ENCODE data around the gene OR4N2.
A peak's percentile ranks its signal among the peaks of the same experiment; 100 is the strongest.
"Not testable (repeated sequence)": the region's sequence is repeated elsewhere in the genome, so short reads cannot be mapped to it uniquely, and the experiment has no call there.

OR4N2 gene, protein sequence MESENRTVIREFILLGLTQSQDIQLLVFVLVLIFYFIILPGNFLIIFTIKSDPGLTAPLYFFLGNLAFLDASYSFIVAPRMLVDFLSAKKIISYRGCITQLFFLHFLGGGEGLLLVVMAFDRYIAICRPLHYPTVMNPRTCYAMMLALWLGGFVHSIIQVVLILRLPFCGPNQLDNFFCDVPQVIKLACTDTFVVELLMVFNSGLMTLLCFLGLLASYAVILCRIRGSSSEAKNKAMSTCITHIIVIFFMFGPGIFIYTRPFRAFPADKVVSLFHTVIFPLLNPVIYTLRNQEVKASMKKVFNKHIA

DNA sequence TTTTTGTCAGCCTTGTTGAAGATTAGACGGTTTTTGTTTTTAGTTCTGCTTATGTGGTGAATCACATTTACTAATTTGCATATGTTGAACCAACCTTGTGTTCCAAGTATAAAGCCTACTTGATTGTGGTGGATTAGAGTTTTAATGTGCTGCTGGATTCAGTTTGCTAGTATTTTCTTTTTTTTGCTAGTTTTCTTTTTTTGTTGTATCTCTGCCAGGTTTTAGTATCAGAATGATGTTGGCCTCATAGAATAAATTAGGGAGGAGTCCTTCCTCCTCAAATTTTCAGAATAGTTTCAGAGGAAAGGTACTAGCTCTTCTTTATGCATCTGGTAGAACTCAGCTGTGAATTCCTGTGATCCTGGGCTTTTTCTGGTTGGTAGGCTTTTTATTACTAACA, at the start of gene OR4N2:
Gene OR4N2 (plus strand): TSS at position 301 of the 400 bp plus-strand sequence. CDS start 23,679 bp downstream, outside the sequence.
- DNase-seq (ENCODE audit: low spot score) = not testable (repeated sequence)

DNA sequence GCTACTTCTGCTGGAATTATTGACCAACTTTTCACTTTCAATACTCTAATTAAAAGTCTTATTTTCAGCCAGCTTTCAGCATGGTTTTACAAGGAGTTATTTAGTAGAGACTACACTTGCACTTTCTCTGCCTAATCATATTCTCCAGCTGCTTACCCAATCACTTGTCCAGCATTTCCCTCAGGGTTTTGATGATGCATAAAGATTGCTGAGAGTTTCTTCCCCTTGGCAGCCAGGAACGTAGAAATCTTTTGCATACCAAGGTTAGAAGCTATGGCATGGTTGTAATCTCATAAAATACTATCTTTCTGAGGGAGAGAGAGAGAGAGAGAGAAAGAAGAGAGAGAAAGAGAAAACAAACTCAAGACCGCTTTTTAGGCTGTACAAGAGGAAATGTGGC, 49.4 kb upstream of the OR4N2 start:
- no peak for DNase-seq (ENCODE audit: low spot score)

DNA sequence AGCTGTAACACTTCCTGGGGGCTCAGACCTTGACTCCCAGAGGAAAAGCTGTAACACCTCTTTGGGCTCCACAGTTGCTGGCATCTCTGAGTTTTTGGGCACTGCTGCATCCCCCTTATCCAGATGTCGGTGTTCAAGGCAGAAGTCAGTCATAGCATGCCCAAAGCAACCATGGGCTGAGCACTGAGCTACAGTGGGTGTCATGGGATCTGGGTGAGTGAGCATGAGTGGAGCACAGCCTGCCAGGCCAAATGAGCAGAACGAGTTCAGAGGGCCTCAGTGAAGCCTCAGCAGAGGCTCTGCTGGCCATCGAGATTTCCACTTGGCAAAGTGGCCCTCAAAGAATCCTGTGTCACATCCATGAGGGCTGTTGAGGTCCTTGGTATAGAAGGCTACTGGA, 32.1 kb upstream of the OR4N2 start:
- DNase-seq (ENCODE audit: low spot score) = not testable (repeated sequence)

DNA sequence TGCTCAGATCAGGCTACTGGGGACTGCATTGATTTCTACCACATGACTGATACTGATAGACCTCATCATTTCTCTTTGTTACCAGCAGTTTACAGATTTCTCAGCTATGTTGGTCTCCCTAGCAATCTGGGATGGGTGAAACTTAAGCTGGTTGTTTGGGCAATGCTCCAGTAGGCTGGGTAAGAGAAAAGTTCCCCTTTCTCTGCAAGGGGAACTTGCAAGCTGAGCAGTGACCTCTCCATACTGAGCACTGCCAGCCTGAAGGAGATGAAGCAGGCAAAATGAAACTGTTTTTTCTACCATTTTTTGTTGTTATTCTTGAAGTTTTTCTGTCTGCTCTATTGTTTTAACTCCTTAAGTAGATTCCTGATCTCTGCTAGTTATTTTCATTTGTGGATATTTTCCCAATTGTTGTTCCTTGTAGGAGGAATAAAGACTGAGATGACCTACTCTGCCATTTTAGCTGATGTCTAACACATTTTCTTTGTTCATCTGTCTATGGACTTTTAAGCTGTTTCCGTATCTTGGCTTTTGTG, 31.6 kb upstream of the OR4N2 start:
- no peak for DNase-seq (ENCODE audit: low spot score)

DNA sequence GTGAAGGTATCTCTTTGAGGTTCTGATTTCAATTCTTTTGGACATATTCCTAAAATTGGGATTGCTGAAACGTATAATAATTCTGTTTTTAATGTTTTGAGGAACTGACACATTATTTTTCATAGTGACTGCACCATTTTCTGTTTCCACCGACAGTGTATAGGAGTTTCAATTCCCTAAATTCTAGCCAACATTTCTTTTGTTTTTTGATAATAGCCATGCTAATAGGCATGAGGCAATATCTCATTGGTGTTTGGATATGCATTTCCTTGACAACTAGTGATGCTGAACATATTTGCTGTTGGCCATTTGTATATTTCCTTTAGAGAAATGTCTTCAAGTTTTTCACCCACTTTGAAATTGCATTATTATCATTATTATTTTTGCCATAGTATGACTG, 31.1 kb upstream of the OR4N2 start:
- not testable (repeated sequence) for DNase-seq (ENCODE audit: low spot score)

DNA sequence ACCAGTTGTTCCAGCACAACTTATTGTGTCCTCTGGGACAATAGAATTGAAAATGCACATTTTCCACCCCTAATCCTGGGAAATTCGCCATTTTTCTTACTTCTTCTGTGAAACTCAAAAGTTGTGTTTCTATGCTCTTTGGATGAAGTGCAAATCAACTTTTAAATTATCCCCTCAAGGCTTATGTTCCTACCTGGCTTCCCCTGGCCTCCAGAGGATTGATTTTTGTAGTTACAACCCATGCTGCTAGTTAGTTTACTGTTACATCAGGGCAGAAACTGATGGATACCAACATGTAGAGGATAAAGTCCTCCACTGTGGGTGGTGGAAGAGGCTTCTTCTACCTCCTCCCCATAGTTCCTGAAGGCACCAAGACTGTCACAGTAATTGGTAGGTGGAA, 30.4 kb upstream of the OR4N2 start, which contains the start of gene OR4M1:
Gene OR4M1 (plus strand): TSS at position 301 of the 400 bp plus-strand sequence. CDS start 6,819 bp downstream, outside the sequence.
- not testable (repeated sequence) for DNase-seq (ENCODE audit: low spot score)

DNA sequence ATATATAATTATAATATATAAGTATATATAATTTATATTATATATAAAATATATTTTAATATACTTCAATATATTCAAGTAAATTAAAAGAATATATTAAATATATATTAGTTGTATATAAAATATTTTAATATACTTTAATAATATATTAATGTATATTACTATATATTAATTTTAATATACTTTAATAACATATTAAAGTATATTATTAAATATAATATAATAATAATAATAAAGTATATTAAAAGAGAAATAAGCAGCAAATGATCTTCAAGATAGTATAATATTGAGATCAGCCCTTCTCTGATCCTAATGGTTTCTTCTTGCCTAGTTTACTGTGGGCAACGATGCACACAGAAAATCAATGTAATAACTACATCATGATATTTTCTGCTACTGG, 28.0 kb upstream of the OR4N2 start:
- DNase-seq (ENCODE audit: low spot score) = no peak

DNA sequence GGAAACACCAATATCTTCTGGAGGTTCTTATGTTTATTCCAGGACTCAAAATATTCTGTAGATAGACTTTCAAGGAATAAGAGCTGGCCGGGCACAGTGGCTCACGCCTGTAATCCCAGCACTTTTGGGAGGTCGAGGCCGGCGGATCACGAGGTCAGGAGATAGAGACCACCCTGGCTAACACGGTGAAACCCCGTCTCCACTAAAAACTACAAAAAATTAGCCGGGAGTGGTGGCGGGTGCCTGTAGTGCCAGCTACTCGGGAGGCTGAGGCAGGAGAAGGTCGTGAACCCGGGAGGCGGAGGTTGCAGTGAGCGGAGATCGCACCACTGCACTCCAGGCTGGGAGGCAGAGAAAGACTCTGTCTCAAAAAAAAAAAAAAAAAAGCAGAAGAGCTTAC, 17.7 kb upstream of the OR4N2 start:
- not testable (repeated sequence) for DNase-seq (ENCODE audit: low spot score)

DNA sequence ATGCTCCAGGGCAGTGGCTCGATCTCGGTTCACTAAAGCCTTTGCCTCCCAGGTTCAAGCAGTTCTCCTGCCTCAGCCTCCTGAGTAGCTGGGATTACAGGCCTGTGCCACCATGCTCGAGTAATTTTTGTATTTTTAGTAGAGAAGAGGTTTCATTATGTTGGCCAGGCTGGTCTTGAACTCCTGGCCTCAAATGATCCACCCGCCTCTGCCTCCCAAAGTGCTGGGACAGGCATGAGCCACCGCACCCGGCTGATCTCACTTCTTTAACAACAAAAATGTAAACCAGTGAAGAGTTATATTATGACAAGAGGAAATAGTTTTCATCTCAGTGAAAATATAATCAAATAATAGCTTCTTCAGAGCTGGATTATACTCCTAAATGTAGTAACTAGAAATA, 16.3 kb upstream of the OR4N2 start:
- not testable (repeated sequence) for DNase-seq (ENCODE audit: low spot score)

DNA sequence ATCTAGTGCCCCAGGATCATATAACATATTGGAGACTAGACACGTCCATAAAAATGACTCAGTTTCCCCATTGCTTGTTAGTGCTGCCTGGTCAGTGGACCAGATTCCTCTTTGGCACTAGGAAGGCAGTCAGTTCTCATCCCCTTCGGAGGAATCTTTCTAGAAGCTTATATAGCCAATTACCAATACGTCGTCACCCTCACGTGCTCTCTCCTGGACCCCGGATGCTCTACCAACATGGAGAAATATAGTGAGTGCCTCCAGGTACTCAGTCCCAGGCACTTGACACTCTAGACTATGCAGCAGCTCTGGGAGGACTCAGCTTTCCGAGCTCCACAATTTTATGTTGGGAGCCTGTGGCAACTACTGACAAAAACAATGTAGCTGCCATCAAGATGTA, 15.4 kb upstream of the OR4N2 start:
- DNase-seq (ENCODE audit: low spot score) = not testable (repeated sequence)

DNA sequence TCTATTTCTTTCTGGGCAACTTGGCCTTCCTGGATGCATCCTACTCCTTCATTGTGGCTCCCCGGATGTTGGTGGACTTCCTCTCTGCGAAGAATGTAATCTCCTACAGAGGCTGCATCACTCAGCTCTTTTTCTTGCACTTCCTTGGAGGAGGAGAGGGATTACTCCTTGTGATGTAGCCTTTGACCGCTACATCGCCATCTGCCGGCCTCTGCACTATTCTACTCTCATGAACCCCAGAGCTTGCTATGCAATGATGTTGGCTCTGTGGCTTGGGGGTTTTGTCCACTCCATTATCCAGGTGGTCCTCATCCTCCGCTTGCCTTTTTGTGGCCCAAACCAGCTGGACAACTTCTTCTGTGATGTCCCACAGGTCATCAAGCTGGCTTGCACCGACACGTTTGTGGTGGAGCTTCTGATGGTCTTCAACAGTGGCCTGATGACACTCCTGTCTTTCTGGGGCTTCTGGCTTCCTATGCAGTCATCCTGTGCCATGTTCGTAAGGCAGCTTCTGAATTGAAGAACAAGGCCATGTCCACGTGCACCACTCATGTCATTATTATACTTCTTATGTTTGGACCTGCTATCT, 7.0 kb upstream of the OR4N2 start:
- peak; percentile 72 for DNase-seq (ENCODE audit: low spot score)

DNA sequence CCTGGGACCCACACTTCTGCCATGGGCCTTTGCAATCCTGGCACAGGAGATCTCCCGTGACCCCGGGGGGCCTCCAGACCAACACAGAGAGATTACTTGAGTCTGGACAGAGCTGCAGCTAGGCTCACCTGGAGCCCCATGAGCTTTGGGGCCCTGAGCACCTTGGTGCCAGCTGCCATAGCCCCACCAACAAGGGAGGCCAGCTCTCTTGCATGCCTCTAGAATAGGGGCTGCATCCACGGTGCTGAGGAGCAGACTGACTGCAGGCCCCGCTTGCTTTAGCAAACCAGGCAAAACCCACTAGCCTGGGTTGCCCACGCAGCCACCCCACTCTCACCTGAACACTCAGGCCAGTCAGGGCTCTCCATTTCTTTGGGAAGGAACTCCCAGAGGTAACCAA, 3.7 kb upstream of the OR4N2 start:
- DNase-seq (ENCODE audit: low spot score) = no peak

DNA sequence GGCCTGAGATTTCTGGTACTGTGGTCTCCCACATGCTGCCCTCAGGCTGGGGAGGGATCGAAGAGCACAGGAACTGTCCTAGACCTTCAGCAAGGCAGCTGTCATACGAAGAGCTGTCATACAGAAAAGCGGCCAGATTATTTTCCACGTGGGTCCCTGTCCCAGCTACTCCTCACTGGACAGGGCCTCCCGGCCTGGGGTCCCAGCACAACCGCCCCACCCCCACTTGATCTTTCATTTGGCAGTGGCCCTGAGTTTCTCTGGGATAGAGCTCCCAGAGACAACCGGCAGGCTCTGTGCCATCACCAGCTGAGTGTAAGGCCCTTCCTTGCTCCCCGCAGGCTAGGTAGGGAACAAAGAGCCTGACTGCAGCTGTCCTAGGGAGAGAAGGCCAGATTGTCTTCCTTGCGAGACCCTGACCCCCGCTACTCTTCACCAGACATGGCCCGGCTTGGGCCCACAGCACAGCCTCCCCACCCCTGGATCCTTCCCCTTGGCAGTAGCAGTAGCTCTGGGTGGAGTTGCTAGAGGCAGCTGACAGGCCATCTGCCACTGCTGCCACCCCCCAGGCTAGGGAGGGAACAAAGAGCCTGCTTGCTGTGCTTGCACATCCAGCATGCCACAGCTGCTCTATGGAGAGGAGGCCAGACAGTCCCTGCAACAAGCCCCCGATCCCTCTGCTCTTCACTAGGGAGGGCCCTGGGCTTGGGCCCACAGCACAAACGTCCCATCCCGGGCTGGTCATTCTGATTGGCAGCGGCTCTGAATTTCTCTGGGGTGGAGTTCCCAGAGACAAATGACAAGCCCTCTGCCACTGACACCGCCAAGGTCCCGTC, 3.1 kb upstream of the OR4N2 start:
- no peak for DNase-seq (ENCODE audit: low spot score)

DNA sequence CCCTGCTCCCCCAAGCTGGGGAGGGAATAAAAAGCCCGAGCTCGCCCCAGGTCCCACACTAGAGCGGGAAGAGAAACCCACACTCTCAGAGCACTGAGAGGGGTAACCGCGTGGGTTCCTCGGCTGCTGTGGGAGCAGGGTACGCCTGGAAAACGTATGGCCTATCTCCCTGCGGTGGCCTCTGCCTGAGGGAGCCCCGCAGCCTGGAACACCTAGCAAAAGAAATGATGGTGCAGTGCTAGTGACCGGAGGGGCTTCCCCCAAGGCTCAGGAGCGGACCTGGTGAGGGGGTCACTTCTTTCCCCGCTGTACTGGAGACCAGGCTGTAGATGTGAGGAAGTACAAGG, 2.5 kb upstream of the OR4N2 start:
- DNase-seq (ENCODE audit: low spot score) = no peak

DNA sequence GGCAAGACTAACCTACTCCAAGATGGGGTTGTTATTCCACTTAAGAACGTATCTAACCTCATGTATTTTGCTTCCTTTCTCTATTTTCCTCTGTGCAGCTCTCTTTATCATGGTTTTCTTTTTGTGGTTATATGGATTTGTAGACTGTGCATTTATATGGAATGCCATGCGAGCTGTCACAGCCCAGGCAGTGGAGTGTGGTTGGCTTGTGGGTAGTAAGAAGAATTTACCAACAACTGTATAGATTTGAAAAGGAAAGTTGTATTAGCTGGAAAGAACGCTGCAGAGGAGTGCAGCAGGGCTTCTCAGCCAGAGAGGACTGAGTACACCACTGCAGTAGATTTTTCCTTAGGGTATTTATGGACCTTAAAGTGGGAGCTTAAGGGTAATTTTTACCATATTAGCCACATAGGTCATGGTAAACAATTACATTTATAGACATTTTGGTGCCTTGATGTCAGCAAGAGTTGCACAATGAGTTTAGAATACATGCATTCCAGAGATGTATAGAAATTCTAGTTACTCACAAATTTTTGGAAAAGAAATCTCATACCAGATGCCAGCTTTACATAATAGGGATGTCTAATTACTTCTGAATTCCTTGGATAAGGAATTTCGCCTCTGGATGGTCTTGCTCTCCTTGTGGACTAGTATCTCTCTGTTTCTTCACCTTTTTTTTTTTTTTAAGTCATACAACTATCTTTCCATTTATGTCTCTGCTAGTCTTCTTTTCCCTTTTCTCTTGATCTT, 9.8 kb downstream of the OR4N2 start:
- DNase-seq (ENCODE audit: low spot score) = not testable (repeated sequence)

DNA sequence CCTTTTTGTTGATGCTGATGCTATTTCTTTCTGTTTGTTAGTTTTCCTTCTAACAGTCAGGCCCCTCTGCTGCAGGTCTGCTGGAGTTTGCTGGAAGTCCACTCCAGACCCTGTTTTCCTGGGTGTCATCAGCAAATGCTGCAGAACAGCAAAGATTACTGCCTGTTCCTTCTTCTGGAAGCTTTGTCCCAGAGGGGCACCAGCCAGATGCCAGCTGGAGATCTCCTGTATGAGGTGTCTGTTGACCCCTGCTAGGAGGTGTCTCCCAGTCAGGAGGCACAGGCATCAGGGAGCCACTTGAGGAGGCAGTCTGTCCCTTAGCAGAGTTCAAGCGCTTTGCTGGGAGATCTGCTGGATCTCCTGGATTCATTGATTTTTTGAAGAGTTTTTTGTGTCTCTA, 16.3 kb downstream of the OR4N2 start:
- not testable (repeated sequence) for DNase-seq (ENCODE audit: low spot score)

DNA sequence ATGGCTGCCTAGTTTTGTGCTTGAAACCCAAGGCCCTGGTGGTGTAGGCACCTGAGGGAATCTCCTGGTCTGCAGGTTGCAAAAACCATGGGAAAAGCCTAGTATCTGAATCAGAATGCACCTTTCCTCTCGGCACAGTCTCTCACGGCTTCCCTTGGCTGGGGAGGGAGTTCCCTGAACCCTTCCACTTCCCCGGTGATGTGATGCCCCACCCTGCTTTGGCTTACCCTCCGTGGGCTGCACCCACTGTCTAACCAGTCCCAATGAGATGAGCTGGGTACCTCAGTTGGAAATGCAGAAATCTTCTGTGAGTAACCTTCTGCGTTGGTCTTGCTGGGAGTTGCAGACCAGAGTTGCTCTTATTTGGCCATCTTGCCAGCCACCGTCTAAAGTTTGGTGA, 17.4 kb downstream of the OR4N2 start:
- DNase-seq (ENCODE audit: low spot score) = not testable (repeated sequence)

DNA sequence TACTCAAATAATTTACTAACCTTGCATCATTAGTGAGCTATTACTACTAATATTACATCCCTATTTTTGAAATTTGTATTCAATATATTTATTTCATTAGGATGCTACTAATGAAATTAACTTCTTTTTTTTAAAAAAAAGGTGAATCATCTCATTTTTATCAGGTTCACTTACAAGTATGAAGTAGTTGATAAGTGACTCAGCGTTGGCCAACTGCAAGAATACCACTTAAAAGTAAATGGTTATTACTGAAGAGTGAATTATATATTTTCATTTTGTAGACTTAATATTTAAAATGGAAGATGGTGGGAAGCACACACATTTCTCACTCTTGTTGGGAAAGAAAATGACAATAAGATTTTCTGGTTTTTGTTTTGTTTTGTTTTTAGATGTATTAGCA, 19.6 kb downstream of the OR4N2 start:
- no peak for DNase-seq (ENCODE audit: low spot score)

DNA sequence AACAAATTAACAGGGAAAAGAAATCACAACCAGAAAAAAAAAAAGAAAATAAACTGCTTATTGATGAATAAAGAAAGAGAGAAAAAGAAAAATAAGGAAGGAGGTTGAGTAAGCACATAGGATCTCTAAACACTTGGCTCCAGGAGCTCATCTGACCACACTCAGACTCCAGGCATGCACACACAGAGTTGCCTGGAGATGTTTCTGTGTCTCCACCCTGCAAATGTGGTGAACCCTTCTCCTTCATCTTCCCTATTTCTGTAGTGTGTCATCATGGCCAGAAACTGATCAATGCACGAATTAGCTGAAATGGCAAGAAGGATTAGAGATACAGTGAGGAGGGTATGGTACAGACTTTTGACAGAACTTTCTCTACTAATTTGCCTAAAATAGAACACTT, 20.2 kb downstream of the OR4N2 start:
- no peak for DNase-seq (ENCODE audit: low spot score)

DNA sequence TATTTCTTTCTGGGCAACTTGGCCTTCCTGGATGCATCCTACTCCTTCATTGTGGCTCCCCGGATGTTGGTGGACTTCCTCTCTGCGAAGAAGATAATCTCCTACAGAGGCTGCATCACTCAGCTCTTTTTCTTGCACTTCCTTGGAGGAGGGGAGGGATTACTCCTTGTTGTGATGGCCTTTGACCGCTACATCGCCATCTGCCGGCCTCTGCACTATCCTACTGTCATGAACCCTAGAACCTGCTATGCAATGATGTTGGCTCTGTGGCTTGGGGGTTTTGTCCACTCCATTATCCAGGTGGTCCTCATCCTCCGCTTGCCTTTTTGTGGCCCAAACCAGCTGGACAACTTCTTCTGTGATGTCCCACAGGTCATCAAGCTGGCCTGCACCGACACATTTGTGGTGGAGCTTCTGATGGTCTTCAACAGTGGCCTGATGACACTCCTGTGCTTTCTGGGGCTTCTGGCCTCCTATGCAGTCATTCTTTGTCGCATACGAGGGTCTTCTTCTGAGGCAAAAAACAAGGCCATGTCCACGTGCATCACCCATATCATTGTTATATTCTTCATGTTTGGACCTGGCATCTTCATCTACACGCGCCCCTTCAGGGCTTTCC, 24.2 kb downstream of the OR4N2 start:
- not testable (repeated sequence) for DNase-seq (ENCODE audit: low spot score)

DNA sequence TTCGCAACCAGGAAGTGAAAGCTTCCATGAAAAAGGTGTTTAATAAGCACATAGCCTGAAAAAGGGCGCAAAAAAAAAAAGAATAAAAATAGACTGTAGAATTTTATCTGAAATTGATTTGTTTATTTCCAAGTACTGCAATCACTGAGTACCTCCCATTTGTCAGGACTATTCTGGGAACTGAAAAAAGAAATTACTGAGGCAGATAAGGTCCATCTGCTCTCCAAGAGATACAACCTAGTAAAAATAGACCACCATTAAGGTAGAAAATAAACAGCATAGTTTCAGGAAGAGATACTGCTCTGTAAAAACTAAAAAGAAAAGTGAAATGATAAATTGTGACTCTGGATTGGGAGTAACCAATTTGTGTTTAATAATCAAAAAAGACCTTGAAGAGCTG, 24.7 kb downstream of the OR4N2 start:
- peak; percentile 54 for DNase-seq (ENCODE audit: low spot score)

All from cerebellar cortex (tissue), 1 donor.